Stimulated activated CD4-positive, alpha-beta T cell treated with anti-CD3 and anti-CD28 coated beads, Interleukin-4, amount 100 ng/mL, for 48 hours (primary cell): ENCODE measurements around the gene TNPO1.

Source experiments
- DNase-seq, 2 donors: peaks; one replicate each; pipeline ENCODE4 v3.0.0-alpha.2; 2020; ENCODE audit warnings: low read depth in 2 of 2

The TNPO1 gene

DNA sequence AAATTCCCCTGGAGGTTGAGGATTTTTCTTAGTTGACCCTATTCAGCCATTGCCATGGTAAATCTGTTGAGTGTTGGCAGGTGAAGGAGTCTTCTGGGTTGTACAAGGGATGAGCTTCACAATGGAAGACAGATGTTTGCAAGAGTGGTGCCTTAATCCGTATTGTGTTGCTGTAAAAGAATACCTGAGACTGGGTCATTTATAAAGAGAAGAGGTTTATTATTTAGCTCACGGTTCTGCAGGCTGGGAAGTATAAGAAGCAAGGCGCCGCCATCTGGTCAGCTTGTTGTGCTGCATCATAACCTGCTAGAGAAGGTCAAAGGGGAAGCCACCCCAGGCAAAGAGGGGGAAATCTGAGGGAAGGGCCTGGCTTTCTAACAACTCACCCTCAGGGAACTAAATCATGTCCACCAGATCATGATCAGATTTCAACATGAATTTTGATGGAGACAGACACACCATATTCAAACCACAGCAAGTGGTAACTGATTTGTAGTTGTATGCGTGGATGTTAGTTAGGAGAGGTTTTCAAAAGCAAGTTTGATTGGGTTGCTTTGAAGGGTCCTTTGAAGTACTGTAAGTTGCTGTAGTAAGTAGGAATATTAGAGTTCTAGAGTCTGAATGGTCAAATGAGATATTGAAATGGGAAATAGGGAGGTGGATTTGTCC is 2.5 kb downstream of the TNPO1 start:
- DNase-seq: peak; percentile 26 to 47

- DNase-seq: no peak
Observed at GRCh38 chr5:72821776-72822175, 5.3 kb downstream of the TNPO1 start.

DNA sequence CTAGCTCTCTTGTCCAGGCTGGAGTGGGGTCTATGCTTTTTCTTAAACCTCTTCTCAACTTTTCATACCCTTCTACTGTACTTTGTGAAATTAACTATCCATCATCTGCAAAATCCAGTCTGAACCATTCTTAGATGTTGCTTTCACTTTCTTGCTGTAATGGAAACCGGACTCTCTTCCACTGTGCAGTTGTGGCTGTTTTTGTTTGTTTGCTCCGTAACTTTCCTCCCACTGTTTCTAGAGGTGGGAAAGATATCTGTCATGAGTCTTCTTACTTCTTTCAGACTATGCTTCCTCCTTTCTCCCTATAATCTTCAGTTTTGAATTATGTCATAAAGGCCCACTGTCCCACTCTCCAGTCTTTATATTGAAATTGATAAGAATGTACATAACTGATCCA is 6.5 kb downstream of the TNPO1 start:
- DNase-seq: no peak

DNA sequence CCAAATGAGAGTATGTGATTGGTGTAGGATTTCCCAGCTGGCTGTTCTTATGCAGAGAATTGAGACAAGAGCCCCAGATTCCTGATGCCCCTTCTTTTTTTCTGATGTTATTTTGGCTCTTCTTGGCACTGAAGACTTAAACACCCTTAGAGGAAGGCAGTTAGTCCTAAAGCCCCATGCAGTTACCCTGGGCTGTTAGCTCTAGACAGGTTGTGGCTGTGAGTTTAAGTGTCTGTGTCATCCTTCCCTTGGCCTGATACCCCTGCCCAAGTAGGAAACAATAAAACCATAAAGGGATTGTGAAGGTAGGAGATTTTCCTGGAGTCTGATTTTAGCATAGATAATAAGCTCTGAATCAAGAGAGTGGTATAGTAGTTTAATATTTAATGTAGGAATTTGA is 13.2 kb downstream of the TNPO1 start:
- no peak for DNase-seq

GRCh38 chr5:72830362-72830761 is 13.9 kb downstream of the TNPO1 start:
- DNase-seq: no peak

GRCh38 chr5:72831685-72832084 is 15.2 kb downstream of the TNPO1 start:
- no peak for DNase-seq

DNA sequence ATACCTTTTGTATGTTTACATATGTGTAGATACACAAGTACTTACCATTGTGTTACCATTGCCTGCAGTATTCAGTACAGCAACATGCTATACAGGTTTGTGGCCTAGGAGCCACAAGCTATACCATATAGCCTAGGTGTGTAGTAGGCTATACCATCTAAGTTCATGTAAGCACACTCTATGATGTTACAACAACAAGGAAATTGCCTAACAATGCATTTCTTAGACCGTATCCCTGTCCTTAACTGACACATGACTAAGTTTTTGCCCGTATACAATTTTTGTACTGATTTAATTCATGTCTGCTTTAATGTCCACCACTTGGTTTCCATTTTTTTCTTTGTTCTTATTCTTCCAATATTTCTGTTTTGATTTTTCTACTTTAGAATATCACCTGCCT is 18.5 kb downstream of the TNPO1 start:
- no peak for DNase-seq

DNA sequence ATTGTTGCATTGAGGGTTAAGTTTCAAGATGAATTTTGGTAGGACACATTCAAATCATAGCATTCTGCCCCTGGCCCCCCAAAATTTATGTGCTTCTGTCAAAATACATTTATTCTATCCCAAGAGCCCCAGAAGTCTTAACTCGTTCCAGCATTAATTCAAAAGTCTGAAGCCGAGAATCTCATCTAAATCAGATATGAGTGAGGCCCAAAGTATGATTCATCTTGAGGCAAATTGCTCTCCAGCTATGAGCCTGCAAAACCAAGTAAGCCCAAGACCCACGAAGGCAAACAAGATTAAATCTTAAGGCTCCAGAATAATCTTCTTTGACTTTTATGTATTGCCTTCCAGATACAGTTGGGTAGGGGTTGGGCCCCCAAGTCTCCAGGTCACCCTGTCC is 19.2 kb downstream of the TNPO1 start:
- DNase-seq: no peak

GRCh38 chr5:72836810-72837209 is 20.3 kb downstream of the TNPO1 start:
- DNase-seq: no peak

- no peak for DNase-seq
Observed at GRCh38 chr5:72837524-72838096, 21.1 kb downstream of the TNPO1 start.

DNA sequence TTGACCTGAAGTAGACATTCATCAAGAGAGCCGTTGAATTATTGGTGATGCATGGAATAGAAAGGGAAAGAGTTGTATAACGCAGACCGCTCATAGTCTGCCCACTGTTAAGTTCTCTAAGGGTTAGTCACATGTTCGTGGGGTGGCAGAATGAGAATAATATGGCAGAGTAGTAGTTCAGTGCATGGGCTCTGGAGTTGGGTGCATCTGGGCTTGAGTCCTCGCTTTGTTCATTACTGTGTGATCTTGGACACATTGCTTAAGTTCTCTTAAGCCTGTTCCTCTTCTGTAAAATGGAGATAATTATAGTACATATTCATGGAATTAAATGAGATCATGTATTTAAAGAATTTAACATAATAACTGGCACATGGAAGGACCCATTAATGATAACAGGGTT is 23.6 kb downstream of the TNPO1 start:
- no peak for DNase-seq

DNA sequence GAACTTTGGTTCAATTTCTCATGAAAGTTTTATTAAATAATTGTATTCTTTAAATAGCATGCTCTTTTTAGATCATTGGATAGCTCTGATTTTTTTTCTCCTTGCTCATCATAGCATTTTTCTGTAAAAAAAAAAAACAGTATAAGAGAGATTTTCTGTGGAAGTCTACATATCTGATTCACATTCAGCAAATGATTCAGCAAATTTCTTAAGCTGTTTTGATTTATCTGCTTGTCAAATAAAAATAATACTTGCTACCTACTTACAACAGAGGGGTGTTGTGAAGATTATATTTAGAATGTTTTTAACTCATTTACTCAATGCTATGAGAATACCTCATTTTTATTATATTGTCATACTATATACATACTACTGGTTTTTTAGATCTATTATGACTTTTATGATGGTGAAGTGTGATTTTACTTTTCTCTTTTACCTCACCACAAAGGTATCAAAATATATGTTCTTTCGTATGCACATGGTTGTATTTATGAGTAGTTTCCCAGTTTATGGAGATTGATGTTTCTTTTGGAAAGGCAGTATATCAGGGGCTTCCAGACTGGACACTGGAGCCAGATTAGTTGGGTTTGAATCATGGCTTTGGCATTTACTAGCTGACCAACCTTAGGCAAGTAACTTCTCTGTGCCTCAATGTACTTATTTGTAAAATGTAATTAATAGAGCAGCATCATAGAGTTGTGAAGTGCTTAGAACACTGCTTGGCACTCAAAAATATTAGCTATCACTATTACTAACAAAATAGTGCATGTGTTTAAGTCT is 25.5 kb downstream of the TNPO1 start:
- DNase-seq: no peak

DNA sequence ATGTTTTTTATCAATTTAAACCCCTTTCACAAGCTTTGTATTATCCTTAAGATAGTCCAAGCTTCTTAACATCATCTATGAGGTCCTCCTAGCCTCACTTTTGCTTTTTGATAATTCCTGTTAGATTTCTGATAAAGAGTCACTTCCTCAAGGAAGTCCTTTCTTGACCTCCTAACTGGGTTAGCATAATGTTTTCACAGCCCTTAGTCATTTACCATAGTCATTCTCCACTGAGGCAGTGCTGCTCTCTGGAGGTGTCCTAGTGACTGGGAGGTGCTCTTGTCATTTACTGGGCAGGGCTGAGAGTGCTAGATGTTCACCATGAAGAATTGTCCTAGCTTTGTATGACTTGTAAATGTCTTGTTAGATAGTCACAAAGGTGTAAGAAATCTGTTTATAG is 26.4 kb downstream of the TNPO1 start:
- no peak for DNase-seq

DNA sequence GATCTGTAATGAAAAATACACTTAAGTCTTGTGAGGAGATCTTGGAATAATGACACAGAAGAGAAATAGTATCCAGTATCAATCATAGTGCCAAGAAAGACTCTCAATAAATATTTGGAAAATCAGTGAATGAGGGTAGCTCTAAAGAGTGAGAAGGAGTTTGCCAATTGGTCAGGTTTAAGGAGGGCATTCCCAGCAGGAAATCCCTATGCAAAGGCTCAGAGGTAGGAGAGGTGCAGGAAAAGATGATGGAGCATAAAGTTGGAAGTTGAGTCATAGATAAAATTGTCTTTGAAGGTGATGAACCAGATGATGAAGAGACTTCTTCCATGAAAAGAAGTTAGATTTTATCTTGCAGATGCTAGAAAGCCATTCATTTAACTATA is 27.8 kb downstream of the TNPO1 start:
- no peak for DNase-seq

DNA sequence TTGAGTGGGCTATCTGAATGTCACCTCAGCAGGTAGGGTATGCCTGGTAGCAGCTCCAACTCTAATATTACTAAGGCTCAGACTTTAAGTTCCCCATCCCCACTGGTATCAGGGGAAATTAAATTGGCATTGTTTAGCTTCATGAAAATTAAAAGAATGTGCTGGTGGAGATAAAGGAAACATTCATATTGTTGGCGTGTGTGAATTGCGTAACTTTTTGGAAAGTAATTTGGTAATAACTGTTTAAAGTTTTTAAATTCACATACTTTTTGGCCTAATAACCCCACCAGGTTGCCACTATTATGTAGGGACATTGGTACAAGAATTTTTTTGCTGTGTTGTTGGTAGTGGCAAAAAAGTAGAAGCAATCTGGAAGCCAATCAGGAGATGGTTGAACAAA is 29.4 kb downstream of the TNPO1 start:
- no peak for DNase-seq

- no peak for DNase-seq
Observed at GRCh38 chr5:72846483-72846882, 30.0 kb downstream of the TNPO1 start.

DNA sequence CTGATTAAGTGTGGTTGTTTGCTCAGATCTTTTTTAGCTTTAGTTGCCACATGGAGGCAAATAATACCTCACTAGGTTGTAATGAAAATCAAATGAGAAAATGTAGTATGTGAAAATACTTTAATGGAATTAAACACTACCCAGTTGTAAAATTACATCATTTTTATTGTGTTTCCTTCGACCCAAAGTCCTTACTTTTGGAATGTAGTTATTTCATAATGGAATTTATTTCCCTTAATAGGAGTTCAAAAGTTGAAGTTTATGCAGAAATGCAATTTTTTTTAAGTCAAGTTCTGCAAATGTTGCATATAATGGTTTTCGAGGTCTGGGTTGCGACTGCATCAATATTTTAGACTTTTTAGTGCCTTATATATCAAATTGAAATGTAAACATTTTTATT is 31.0 kb downstream of the TNPO1 start:
- DNase-seq: no peak

- peak; percentile 74 to 82 for DNase-seq
Observed at GRCh38 chr5:72847989-72848473, 31.6 kb downstream of the TNPO1 start.

DNA sequence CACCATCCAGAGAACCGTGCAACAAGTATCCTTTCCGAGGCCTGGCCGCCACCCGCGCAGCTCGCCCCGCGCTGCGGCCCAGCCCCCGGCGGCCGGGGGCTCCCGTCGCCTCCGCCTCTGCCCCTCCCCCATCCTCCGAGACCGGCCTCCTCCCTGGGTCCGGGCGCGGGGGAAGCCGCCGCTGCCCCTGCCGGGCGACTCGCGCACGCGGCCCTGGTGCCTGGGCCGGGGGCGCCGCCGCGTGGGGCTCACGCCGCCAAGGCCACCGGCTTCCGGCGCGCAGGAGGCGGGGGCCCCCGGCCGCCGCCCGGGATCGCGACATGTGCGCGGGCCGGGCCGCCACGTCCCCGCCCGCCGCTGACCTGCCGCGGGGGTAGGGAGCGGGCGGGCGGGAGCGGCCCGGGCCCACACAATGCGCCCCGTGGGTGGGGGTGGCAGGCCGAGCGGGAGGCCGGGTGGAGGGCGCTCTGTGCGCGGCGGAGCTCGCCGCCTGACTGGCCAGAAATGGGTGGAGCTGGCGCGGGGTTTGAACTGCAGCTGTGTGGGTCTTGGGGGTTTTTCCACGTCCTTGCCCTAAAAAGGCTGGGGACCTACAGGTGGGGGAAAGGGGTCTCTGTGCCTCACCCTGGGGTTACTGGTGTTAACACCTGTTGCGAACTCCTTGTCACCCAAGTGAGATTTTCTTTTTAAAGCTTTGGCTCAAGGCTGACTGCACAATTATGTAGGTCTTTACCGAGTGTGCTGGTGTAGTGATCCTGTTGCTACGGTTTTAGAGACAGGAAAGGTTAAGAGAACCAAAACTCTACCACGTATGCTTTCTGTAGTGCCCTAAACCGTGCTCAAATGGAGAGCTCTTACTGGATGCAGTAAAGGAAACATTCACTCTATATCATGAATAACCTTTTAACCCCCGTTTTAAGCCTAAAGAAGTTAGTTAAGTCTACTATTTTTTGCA is 32.3 kb downstream of the TNPO1 start:
- DNase-seq: peak; percentile 35 to 37

DNA sequence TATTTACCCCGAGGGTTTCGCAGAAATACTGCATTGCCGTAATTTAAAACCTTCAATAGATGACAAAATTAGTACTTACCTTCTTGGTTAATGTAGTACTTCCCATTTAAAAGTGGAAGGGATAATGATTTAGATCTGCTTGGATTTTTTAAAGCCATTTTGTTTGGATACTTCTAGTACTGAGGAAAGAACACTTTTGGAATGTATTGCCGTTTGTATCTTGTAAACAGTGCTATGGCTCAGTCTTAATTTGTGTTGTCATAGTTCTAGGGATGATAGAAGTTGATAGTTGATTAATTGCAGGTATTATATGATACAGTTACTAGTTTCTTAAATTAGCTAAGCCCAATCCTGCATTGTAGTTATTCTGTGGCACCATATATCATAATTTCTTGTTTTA is 33.1 kb downstream of the TNPO1 start:
- no peak for DNase-seq

- no peak for DNase-seq
Observed at GRCh38 chr5:72850113-72850512, 33.7 kb downstream of the TNPO1 start.

- DNase-seq: no peak
Observed at GRCh38 chr5:72852356-72852755, 35.9 kb downstream of the TNPO1 start.
